Adrenal gland (tissue), 12 donors: ENCODE measurements around the gene APLN. TPM values are rescaled to one million over a fixed set of nuclear protein-coding genes. Genes with fewer than 3 reads are reported as not detected.

Experiments
- DNase-seq, 7 donors: peaks; one replicate each; pipeline ENCODE4 v3.0.0-alpha.2; 2019 to 2020
- H3K27ac ChIP-seq, 5 donors: fragments of 200-600 bp; sonication (generic) in 4 of 5; 1 replicate in 3 of 5; 2 replicates in 2 of 5; pipeline versions ENCODE4 v1.5.1 to v1.8.0; 2016 to 2020; ENCODE audit warnings: mild to moderate bottlenecking in 1 of 5
- H3K27me3 ChIP-seq: fragments of 200-600 bp; 2 replicates; pipeline ENCODE4 v1.8.0; 2021
- H3K36me3 ChIP-seq, 2 donors: fragments of 200-600 bp; replicated peaks in 1 of 2; 1 replicate in 1 of 2; 2 replicates in 1 of 2; pipeline versions ENCODE4 v1.5.1 to v1.8.0; 2018 to 2022
- H3K4me1 ChIP-seq, 2 donors: fragments of 200-600 bp; replicated peaks in 1 of 2; 1 replicate in 1 of 2; 2 replicates in 1 of 2; pipeline versions ENCODE4 v1.5.1 to v1.8.0; 2018 to 2021
- H3K4me3 ChIP-seq, 4 donors: fragments of 200-600 bp; sonication (generic) in 3 of 4; one replicate each; pipeline ENCODE4 v1.5.1; 2016 to 2018
- H3K9me3 ChIP-seq, 3 donors: fragments of 200-600 bp; sonication (generic) in 1 of 3; replicated peaks in 1 of 3; 1 replicate in 2 of 3; 2 replicates in 1 of 3; pipeline versions ENCODE4 v1.5.1 to v1.8.0; 2016 to 2021
- CTCF ChIP-seq, 6 experiments: fragments of 450-650 bp in 4 of 6; fragments of 200-600 bp in 2 of 6; sonication (generic) in 1 of 6; IDR thresholded peaks; 1 replicate in 5 of 6; 2 replicates in 1 of 6; pipeline versions ENCODE4 v1.5.1 to v1.8.0; 2016 to 2021; ENCODE audit warnings: antibody characterized with exemption in 6 of 6, mild to moderate bottlenecking in 2 of 6, moderate library complexity in 1 of 6
- POLR2A ChIP-seq, 2 donors: fragments of 450-650 bp; IDR thresholded peaks; one replicate each; pipeline ENCODE4 v1.6.1; 2017; ENCODE audit warnings: antibody characterized with exemption in 2 of 2, mild to moderate bottlenecking in 2 of 2, moderate library complexity in 1 of 2
- WGBS, 4 donors: extraction: QIAGEN DNeasy Blood & Tissue Kit in 2 of 4; methylation state at CpG; one replicate each; pipeline versions ENCODE4 v1.1.5 to v1.1.7; 2013 to 2017; 5-methylcytosine and 5-hydroxymethylcytosine counted together
- intact Hi-C, 2 donors: fragments of 100-400 bp; cut with DNase I; formaldehyde crosslinking; loops; one replicate each; pipeline versions ENCODE4 v1.14.1 to v1.15.0; 2022 to 2023
- polyA plus RNA-seq, 3 donors: library from polyadenylated mRNA; stranded (reverse); fragments of 200-250 nt in 2 of 3; fragments of 350-450 nt in 1 of 3; fragmentation: Illumina TruSeq in 1 of 3; extraction: RNeasy Lipid Tissue Mini Kit (QIAGEN cat#74804) in 1 of 3; gene quantifications; one replicate each; pipeline ENCODE4 v1.2.3, GENCODE V29; 2013 to 2014
- total RNA-seq, 9 donors: library from RNA; depleted of rRNA in 4 of 9; stranded (reverse); fragments of >200 nt in 4 of 9; fragments of 120-200 nt in 1 of 9; fragmentation: NEBNext Ultra II Directional in 1 of 9; extraction: Animal tissue kit (Norgen Biotek cat#: 25700) in 1 of 9; gene quantifications; one replicate each; pipeline versions ENCODE4 v1.1.0 to v1.2.4, GENCODE V29; 2013 to 2023
- donor health status: healthy with polysubstance abuse.
- donor health status: Bipolar disorder and iron deficiency.
- donor health status: DM: yes; HTN: yes; CAD: no.
- donor health status: DM: no; HTN: no; CAD: no.
- donor health status: DM: no; HTN: no; CAD: no.
- donor health status: DM: yes; HTN: yes; CAD: no.

APLN gene
- total and polyA plus RNA-seq, 12 donors = 0.67 to 27.5 (median 5.6) TPM

GRCh38 chrX:129634541-129634940 lies 20.2 kb downstream of the APLN start:
- Histone ChIP-seq H3K4me3 (no peak overlapping the region), H3K27ac (no peak overlapping the region), H3K27me3 (no peaks in the 10 kb centered on the region), H3K36me3 (no peaks in the 10 kb centered on the region), H3K9me3 (no peaks in the 10 kb centered on the region), H3K4me1 (no peaks in the 10 kb centered on the region)
- WGBS, 4 donors = 67 to 68% (median 67%) methylated on average over 7 of the region's 7 CpGs; no CpG with 5 or more reads in 1 of the 4 donors
- intact Hi-C loops = no loop called here
- DNase-seq = no peak
- TF ChIP-seq CTCF (IDR thresholded peaks at IDR 0.05) (no peak), POLR2A (IDR thresholded peaks at IDR 0.05) (no peak)

GRCh38 chrX:129632443-129632842 lies 22.3 kb downstream of the APLN start:
- TF ChIP-seq POLR2A (IDR thresholded peaks at IDR 0.05) (no peak), CTCF (IDR thresholded peaks at IDR 0.05) (no peak)
- no peaks in the 10 kb centered on the region for H3K9me3 ChIP-seq
- no peaks in the 10 kb centered on the region for H3K27me3 ChIP-seq
- 70 to 100% (median 76%) methylated on average over 1 to 7 of the region's 7 CpGs for WGBS, 4 donors
- no peaks in the 10 kb centered on the region for H3K36me3 ChIP-seq
- intact Hi-C loops = no loop called here
- H3K27ac ChIP-seq = no peak overlapping the region
- no peaks in the 10 kb centered on the region for H3K4me1 ChIP-seq
- DNase-seq = no peak
- H3K4me3 ChIP-seq = no peak overlapping the region

GRCh38 chrX:129631849-129632248 lies 22.9 kb downstream of the APLN start:
- TF ChIP-seq CTCF (IDR thresholded peaks at IDR 0.05) (no peak), POLR2A (IDR thresholded peaks at IDR 0.05) (no peak)
- Histone ChIP-seq H3K4me1 (no peaks in the 10 kb centered on the region), H3K9me3 (no peaks in the 10 kb centered on the region), H3K4me3 (no peak overlapping the region), H3K27ac (no peak overlapping the region), H3K36me3 (no peaks in the 10 kb centered on the region), H3K27me3 (no peaks in the 10 kb centered on the region)
- 87 to 94% (median 91%) methylated on average over 4 to 5 of the region's 5 CpGs for WGBS, 4 donors
- no peak for DNase-seq
- intact Hi-C loops = no loop called here

GRCh38 chrX:129629837-129630236 lies 24.9 kb downstream of the APLN start:
- no peaks in the 10 kb centered on the region for H3K9me3 ChIP-seq
- no peak overlapping the region for H3K4me3 ChIP-seq
- WGBS, 4 donors = 69 to 97% (median 86%) methylated on average over 7 of the region's 7 CpGs; no CpG with 5 or more reads in 1 of the 4 donors
- peaks cover 6% of the 10 kb centered on the region for H3K27me3 ChIP-seq
- no peak overlapping the region for H3K27ac ChIP-seq
- DNase-seq = no peak
- H3K36me3 ChIP-seq = no peaks in the 10 kb centered on the region
- intact Hi-C loops = no loop called here
- TF ChIP-seq POLR2A (IDR thresholded peaks at IDR 0.05) (no peak), CTCF (IDR thresholded peaks at IDR 0.05) (no peak)
- no peaks in the 10 kb centered on the region for H3K4me1 ChIP-seq
